Smooth muscle cell of the pulmonary artery (primary cell): ENCODE results near the gene LRGUK. TPM values are rescaled to one million over a fixed set of nuclear protein-coding genes. Genes with fewer than 3 reads are reported as not detected.

ENCODE experiments used
- total RNA-seq: library from RNA; depleted of rRNA; stranded (reverse); fragments of >200 nt; gene quantifications from 2 replicates; pipeline ENCODE4 v1.2.3, GENCODE V29; 2014

LRGUK gene
- total RNA-seq = 0.10 and 0.13 TPM in 2 replicates

GRCh38 chr7:134126966-134127848 lies at the start of gene LRGUK:
Gene LRGUK (plus strand): TSS chr7:134127340. CDS start chr7:134127368, 28 bp downstream.

Other genes starting within 250 kb of the LRGUK start
- 17.1 and 19.8 TPM in 2 replicates for gene SLC35B4, start 189.6 kb downstream of the LRGUK start, total RNA-seq